GM19099 (cell line): Measurements from ENCODE around the gene RDX.

Source experiments
- POLR2A ChIP-seq: IDR thresholded peaks from 3 replicates; pipeline ENCODE4 v1.6.1; 2011; ENCODE audit warnings: low read depth; ENCODE audit not compliant: insufficient read length; ENCODE audit errors: extremely low read depth

RDX gene

GRCh38 chr11:110249766-110250165 is 46.6 kb downstream of the RDX start:
- no peak for TF ChIP-seq POLR2A

- TF ChIP-seq POLR2A: no peak
Measured at GRCh38 chr11:110249066-110249465, 47.3 kb downstream of the RDX start.

- TF ChIP-seq POLR2A: no peak
Measured at GRCh38 chr11:110243791-110244190, 52.6 kb downstream of the RDX start.

GRCh38 chr11:110242746-110243145 is 53.7 kb downstream of the RDX start:
- TF ChIP-seq POLR2A: no peak

- no peak for TF ChIP-seq POLR2A
Measured at GRCh38 chr11:110242188-110242587, 54.2 kb downstream of the RDX start.

GRCh38 chr11:110235966-110236365 is 60.4 kb downstream of the RDX start:
- no peak for TF ChIP-seq POLR2A

GRCh38 chr11:110230377-110230776 is 66.0 kb downstream of the RDX start:
- TF ChIP-seq POLR2A: no peak

GRCh38 chr11:110219006-110219785 is 77.2 kb downstream of the RDX start:
- no peak for TF ChIP-seq POLR2A

GRCh38 chr11:110217936-110218335 is 78.5 kb downstream of the RDX start:
- TF ChIP-seq POLR2A: no peak

GRCh38 chr11:110217223-110217877 is 79.1 kb downstream of the RDX start:
- TF ChIP-seq POLR2A: no peak

- no peak for TF ChIP-seq POLR2A
Measured at GRCh38 chr11:110207123-110207522, 89.3 kb downstream of the RDX start.

GRCh38 chr11:110200836-110201235 is 95.6 kb downstream of the RDX start:
- TF ChIP-seq POLR2A: no peak

- TF ChIP-seq POLR2A: no peak
Measured at GRCh38 chr11:110200241-110200640, 96.2 kb downstream of the RDX start.

- no peak for TF ChIP-seq POLR2A
Measured at GRCh38 chr11:110199184-110199981, 97.0 kb downstream of the RDX start.

GRCh38 chr11:110198031-110198729 is 98.2 kb downstream of the RDX start:
- TF ChIP-seq POLR2A: no peak
